ENCODE measurements around the gene EGFLAM.

DNA sequence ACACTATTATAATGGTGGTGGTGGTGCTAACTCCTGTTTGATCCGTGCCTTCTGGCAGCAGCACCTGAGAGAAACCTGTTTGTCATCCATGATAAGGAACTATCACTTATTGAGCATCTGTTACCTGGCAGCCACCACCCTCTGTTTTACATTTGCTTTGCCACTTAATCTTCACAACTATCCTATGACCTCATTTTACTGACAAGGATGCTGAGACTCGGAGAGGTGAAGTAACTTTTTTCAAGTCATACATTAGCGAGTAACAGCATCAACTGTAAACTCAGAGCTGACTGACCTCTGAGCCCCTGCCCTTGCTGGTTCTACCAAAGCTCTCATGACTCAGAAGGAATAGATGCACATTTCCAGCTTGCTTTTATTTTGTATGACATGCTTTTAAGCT lies 81.1 kb downstream of the EGFLAM start:
- TF ChIP-seq, protein P1, sequence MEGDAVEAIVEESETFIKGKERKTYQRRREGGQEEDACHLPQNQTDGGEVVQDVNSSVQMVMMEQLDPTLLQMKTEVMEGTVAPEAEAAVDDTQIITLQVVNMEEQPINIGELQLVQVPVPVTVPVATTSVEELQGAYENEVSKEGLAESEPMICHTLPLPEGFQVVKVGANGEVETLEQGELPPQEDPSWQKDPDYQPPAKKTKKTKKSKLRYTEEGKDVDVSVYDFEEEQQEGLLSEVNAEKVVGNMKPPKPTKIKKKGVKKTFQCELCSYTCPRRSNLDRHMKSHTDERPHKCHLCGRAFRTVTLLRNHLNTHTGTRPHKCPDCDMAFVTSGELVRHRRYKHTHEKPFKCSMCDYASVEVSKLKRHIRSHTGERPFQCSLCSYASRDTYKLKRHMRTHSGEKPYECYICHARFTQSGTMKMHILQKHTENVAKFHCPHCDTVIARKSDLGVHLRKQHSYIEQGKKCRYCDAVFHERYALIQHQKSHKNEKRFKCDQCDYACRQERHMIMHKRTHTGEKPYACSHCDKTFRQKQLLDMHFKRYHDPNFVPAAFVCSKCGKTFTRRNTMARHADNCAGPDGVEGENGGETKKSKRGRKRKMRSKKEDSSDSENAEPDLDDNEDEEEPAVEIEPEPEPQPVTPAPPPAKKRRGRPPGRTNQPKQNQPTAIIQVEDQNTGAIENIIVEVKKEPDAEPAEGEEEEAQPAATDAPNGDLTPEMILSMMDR (IDR thresholded peaks at IDR 0.05; ENCODE audit: poor library complexity): no peak
- TF ChIP-seq EZH2 (IDR thresholded peaks at IDR 0.05; ENCODE audit: borderline replicate concordance) (no peak), EZH2phosphoT487 (IDR thresholded peaks at IDR 0.05; ENCODE audit: low read depth, severe bottlenecking, unreplicated experiment) (no peak)
